ENCODE data around the gene SLC41A3. TPM values are rescaled to one million over a fixed set of nuclear protein-coding genes. Genes with fewer than 3 reads are reported as not detected.
"Not testable (repeated sequence)": the region's sequence is repeated elsewhere in the genome, so short reads cannot be mapped to it uniquely, and the experiment has no call there.

The SLC41A3 gene
- polyA plus RNA-seq, 2 of the 4 experiments (the other 2 are of a cell fraction): 18.9 to 24.2 TPM

GRCh38 chr3:126097801-126098200 is 13.9 kb upstream of the SLC41A3 start (continued):
- TF ChIP-seq ZNF302 (CRISPR knock-in tag; IDR thresholded peaks at IDR 0.05) (no peak), HOXB13 (CRISPR knock-in tag; IDR thresholded peaks at IDR 0.05; ENCODE audit: low read depth) (no peak)

DNA sequence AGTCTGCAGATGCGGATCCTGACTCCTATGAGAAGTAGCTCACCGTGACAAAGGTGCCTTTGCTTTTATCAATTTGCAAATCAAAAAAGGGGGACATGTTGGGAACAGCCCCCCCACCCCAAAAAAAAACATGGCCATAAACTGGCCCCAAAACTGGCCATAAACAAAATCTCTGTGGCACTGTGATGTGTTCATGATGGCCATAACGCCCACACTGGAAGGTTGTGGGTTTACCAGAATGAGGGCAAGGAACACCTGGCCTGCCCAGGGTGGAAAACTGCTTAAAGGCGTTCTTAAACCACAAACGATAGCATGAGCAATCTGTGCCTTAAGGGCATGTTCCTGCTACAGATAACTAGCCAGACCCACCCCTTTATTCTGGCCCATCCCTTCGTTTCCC is 12.3 kb upstream of the SLC41A3 start:
- H3K9me3 ChIP-seq; H3K4me2 ChIP-seq; H3K27ac ChIP-seq; H3K4me3 ChIP-seq; H3K4me1 ChIP-seq; FAIRE-seq; ATAC-seq; POLR2A ChIA-PET; DNase-seq (ENCODE audit: low read depth in 1 of 2, low spot score in 1 of 2): not testable (repeated sequence)
- 23% methylated on average over 6 of the region's 6 CpGs for WGBS (ENCODE audit: missing lambda C conversion rate)
- CTCF ChIA-PET: interaction anchor here (0.7 kb wide), 1 partner anchor 12 kb away, joined by 3 read pairs; the partner anchor contains the start of gene SLC41A3

DNA sequence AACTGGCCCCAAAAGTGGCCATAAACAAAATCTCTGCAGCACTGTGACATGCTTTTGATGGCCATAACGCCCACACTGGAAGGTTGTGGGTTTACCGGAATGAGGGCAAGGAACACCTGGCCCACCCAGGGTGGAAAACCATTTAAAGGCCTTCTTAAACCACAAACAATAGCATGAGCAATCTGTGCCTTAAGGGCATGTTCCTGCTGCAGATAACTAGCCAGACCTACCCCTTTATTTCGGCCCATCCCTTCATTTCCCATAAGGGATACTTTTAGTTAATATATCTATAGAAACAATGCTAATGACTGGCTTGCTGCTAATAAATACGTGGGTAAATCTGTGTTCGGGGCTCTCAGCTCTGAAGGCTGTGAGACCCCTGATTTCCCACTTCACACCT is 8.2 kb upstream of the SLC41A3 start:
- ATAC-seq, FAIRE-seq, CTCF ChIA-PET: not testable (repeated sequence)

DNA sequence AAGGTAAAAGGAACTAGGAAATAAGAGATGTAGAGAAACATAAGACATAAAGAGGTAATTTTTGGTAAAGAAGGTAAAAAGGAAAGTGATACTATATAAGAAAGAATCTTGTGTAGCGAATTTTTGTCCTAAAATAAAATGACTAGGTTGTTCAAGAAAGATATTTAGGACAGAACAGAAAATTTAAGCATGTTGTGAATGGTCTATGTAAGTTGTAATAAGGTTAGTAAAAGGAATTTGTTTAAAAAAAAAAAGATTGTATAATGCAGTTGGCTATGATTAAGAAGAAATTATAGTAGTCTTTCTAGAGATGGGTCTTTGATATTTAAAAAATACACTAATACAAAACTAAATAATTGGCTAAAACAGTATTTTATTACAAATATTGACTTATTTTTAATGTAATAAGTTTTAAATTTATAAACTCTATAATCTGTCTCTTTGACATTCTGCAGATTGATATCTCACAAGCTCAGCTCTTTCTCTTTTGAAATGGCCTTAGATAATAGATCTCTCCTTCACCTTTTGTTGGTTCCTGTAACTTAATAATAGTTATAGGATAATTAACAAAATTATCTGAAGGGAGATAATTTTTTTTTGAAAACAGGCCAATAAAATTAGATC is 3.7 kb upstream of the SLC41A3 start:
- Histone ChIP-seq H3K4me2 (no peak overlapping the region), H3K9me3 (peaks cover 3% of the 10 kb centered on the region; the same call in 1 of the 3 replicates), H3K4me3 (no peak overlapping the region), H3K4me1 (peaks cover 4% of the 10 kb centered on the region; the same call in 1 of the 3 replicates), H3K27ac (no peak overlapping the region)
- FAIRE-seq (no peak), DNase-seq (ENCODE audit: low read depth in 1 of 2, low spot score in 1 of 2) (no peak), ATAC-seq (no peak)
- WGBS (ENCODE audit: missing lambda C conversion rate): 3% methylated on average over 1 of the region's 1 CpG
- TF ChIP-seq SMC3 (IDR thresholded peaks at IDR 0.05) (no peak), ZFP36 (IDR thresholded peaks at IDR 0.05; ENCODE audit: borderline replicate concordance, partially characterized antibody) (peak; percentile 65)
- POLR2A ChIA-PET: no interaction called here
- CTCF ChIA-PET: no interaction called here

More for the DNA sequence above, 8.2 kb upstream of the SLC41A3 start:
- H3K4me3 ChIP-seq; H3K27ac ChIP-seq; H3K9me3 ChIP-seq; DNase-seq (ENCODE audit: low read depth in 1 of 2, low spot score in 1 of 2); POLR2A ChIA-PET; H3K4me1 ChIP-seq; H3K4me2 ChIP-seq: not testable (repeated sequence)
- 38% methylated on average over 5 of the region's 5 CpGs for WGBS (ENCODE audit: missing lambda C conversion rate)

GRCh38 chr3:126085841-126086240 is 1.9 kb upstream of the SLC41A3 start:
- H3K27ac ChIP-seq: no peak overlapping the region
- WGBS (ENCODE audit: missing lambda C conversion rate): 3% methylated on average over 2 of the region's 2 CpGs
- no peak for TF ChIP-seq EP300 (IDR thresholded peaks at IDR 0.05)
- TF ChIP-seq ZSCAN20 (CRISPR knock-in tag; IDR thresholded peaks at IDR 0.05): no peak
- TF ChIP-seq HOXB13 (CRISPR knock-in tag; IDR thresholded peaks at IDR 0.05; ENCODE audit: low read depth): no peak
- no peak for TF ChIP-seq CHD4 (IDR thresholded peaks at IDR 0.05; ENCODE audit: borderline replicate concordance)
- TF ChIP-seq KDM5A (IDR thresholded peaks at IDR 0.05): no peak
- TF ChIP-seq HOXB5 (CRISPR knock-in tag; IDR thresholded peaks at IDR 0.05): no peak
- TF ChIP-seq JUN (IDR thresholded peaks at IDR 0.05): no peak
- no peak for TF ChIP-seq CBX8 (IDR thresholded peaks at IDR 0.05)
- no peak for TF ChIP-seq FOSB (CRISPR knock-in tag; IDR thresholded peaks at IDR 0.05)
- no peak overlapping the region for H3K4me2 ChIP-seq
- CTCF ChIA-PET: interaction anchor here (1.2 kb wide), 1 partner anchor 49 kb away, joined by 3 read pairs; no protein-coding TSS in a partner anchor
- FAIRE-seq: no peak
- ATAC-seq: no peak
- H3K4me3 ChIP-seq: no peak overlapping the region
- peaks cover 3% of the 10 kb centered on the region; the same call in 1 of the 3 replicates for H3K9me3 ChIP-seq
- POLR2A ChIA-PET: no interaction called here
- H3K4me1 ChIP-seq: peaks cover 13% of the 10 kb centered on the region
- no peak for DNase-seq (ENCODE audit: low read depth in 1 of 2, low spot score in 1 of 2)

GRCh38 chr3:126085276-126085675 is 1.4 kb upstream of the SLC41A3 start:
- H3K4me1 ChIP-seq: peaks cover 13% of the 10 kb centered on the region
- no peak overlapping the region for H3K4me3 ChIP-seq
- H3K27ac ChIP-seq: no peak overlapping the region
- no peak overlapping the region for H3K4me2 ChIP-seq
- FAIRE-seq (no peak), DNase-seq (ENCODE audit: low read depth in 1 of 2, low spot score in 1 of 2) (no peak), ATAC-seq (no peak)
- POLR2A ChIA-PET: no interaction called here
- CTCF ChIA-PET: interaction anchor here (1.2 kb wide), 1 partner anchor 49 kb away, joined by 3 read pairs; no protein-coding TSS in a partner anchor
- TF ChIP-seq NPAS2 (CRISPR knock-in tag; IDR thresholded peaks at IDR 0.05; ENCODE audit: borderline replicate concordance): no peak
- TF ChIP-seq JUNB (IDR thresholded peaks at IDR 0.05): no peak
- no peak for TF ChIP-seq CBX2 (IDR thresholded peaks at IDR 0.05; ENCODE audit: borderline replicate concordance, low read depth)
- 85% methylated on average over 7 of the region's 7 CpGs for WGBS (ENCODE audit: missing lambda C conversion rate)
- H3K9me3 ChIP-seq: peaks cover 3% of the 10 kb centered on the region; the same call in 1 of the 3 replicates
